GM18507 (cell line): ENCODE data around the gene YY1AP1.
"Not testable (repeated sequence)": the region's sequence is repeated elsewhere in the genome, so short reads cannot be mapped to it uniquely, and the experiment has no call there.

Experiments
- DNase-seq: peaks from one replicate; pipeline ENCODE4 v3.0.0; 2011; ENCODE audit warnings: low read depth; ENCODE audit not compliant: insufficient read length; ENCODE audit errors: extremely low spot score
- FAIRE-seq: peaks from 2 replicates; lab custom pipeline; 2011; peaks lifted over from hg19 to GRCh38; lab: Jason Lieb, UNC

YY1AP1 gene

DNA sequence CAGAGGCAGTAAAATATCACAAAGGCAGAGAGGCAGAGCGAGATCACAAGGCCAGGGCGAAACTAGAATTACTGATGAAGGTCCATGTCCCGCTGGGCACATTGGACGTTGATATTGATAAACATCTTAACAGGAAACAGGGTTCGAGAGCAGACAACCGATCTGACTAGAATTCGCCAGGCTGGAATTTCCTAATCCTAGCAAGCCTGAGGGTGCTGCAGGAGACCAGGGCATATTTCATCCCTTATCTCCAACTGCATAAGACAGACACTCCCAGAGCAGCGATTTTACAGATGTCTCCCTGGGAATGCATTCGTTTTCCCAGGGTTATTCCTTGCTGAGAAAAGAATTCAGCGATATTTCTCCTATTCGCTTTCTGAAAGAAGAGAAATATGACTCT lies 9.0 kb upstream of the YY1AP1 start:
- FAIRE-seq, DNase-seq: not testable (repeated sequence)

DNA sequence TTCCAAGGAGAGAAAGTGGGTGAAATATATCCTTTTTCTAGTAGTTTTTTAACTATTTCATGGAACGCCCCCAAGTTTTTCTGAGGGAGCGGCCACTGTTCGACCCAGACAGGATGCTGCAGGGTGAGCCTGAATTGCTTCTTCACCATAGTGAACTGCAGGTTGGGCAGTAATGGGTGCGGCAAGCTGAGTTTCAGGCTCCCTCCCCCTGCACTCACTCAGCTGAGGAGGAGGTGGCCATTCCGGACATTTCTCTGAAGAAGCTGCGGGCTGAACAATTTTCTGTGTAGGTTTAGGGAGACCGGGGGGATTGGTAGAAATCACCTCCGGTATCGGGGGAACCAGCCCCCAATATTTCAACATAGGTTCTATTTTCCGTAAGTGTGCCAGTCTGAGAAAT lies 8.5 kb upstream of the YY1AP1 start:
- FAIRE-seq (no peak), DNase-seq (no peak)

DNA sequence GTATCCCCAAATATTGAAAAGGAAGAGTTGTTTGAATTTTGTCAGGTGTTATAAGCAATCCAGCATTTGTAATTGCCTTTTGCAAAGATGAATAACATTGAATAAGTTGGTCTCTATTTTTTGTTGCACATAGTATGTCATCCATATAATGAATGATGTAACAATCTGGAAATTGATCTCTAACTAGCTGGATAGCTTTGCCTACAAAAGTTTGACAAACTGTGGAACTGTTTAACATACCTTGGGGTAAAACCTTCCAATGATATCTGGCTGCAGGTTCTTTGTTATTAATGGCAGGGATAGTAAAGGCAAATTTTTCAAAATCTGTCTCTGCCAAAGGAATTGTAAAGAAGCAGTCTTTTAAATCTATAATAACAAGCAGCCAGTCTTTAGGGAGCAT lies 8.0 kb upstream of the YY1AP1 start:
- DNase-seq (no peak), FAIRE-seq (no peak)

DNA sequence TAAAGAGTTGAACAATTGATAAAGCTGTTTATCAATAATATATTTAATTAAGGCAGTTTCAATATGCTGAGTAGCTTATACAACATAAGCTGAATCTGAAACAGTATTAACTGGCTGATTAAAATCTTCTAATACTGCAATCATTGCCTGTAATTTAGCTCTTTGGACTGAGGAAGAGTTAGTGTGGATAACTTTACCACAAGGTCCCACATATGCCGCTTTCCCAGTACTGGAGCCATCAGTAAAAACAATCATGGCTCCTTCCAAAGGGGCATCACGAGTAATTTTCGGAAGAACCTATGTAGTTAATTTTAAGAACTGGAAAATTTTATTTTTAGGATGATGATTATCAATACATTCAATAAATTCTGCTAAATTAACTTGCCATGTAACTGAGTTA lies 7.0 kb upstream of the YY1AP1 start:
- FAIRE-seq: no peak
- DNase-seq: no peak

- FAIRE-seq (no peak), DNase-seq (no peak)
Observed at GRCh38 chr1:155695072-155695471, 6.5 kb upstream of the YY1AP1 start.

DNA sequence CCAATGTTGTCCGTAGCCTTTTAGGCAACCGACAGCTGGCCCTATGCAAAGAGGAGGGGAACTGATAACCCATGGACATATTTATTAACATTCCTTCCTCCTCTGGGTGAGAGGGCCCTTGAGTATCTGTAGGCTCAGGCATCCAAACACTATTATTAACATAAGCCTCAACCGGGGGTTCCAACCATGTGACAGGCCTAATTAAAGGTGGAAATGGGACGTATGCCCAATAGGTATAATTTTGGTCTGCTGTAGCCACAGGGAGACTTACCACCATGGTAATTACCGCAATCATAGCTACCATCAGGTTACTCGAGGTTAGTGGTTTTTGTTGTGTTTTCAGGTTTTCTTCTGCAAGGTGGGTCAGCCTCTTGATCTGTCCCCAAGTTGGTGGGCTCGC lies 5.6 kb upstream of the YY1AP1 start:
- FAIRE-seq: no peak
- no peak for DNase-seq

GRCh38 chr1:155691992-155692528 lies 3.5 kb upstream of the YY1AP1 start:
- no peak for FAIRE-seq

GRCh38 chr1:155689081-155689607 lies 570 bp upstream of the YY1AP1 start, which contains the start of gene DAP3:
Gene DAP3 (plus strand): TSS chr1:155689091. CDS start chr1:155709780, 20,689 bp downstream.
- not testable (repeated sequence) for FAIRE-seq
- peak; percentile 77 for DNase-seq

More at GRCh38 chr1:155691992-155692528, 3.5 kb upstream of the YY1AP1 start:
- no peak for DNase-seq

GRCh38 chr1:155687705-155688323 lies 760 bp downstream of the YY1AP1 start:
- DNase-seq: not testable (repeated sequence)
- FAIRE-seq: peak; percentile 76

DNA sequence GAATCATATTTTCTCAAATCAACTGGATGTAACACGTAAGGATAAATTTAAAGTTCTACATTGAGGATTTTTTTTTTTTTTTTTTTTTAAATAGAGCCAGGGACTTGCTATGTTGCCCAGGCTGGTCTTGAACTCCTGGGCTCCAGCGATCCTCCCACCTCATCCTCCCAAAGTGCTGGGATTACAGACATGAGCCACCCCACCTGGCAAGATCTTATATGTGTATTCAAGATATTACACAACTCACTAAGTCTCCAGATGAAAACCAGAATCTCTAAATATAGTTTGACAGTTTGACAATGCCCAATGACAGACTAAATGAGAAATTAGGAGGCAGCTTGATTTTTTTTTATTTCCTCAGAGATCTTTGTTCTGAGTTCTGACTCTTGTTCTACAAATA lies 6.8 kb downstream of the YY1AP1 start:
- FAIRE-seq: no peak
- DNase-seq: no peak

GRCh38 chr1:155680531-155680930 lies 8.0 kb downstream of the YY1AP1 start:
- FAIRE-seq (no peak), DNase-seq (no peak)

GRCh38 chr1:155678992-155679391 lies 9.6 kb downstream of the YY1AP1 start:
- not testable (repeated sequence) for DNase-seq, FAIRE-seq

- FAIRE-seq: no peak
Observed at GRCh38 chr1:155678027-155678426, 10.5 kb downstream of the YY1AP1 start.

GRCh38 chr1:155673003-155673402 lies 15.6 kb downstream of the YY1AP1 start:
- no peak for FAIRE-seq

More at GRCh38 chr1:155678027-155678426, 10.5 kb downstream of the YY1AP1 start:
- DNase-seq: no peak

DNA sequence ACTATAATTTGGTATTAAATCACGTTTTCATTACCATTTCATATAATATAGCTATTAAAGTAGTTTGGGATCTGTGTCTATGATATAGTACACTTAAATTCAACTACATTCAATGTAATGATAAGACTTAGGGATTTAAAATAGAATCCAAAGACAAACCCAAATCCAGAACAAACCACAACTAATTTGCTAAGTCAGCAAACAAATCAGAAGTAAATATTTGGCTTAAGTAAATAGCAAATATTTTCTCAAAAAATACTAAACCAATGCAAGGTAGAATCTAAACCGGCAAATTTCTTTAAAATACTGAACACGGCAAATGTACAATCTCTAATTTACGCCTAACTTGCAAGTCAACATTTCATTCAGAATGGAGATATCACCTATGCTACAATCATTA lies 16.8 kb downstream of the YY1AP1 start:
- DNase-seq (no peak), FAIRE-seq (no peak)

More at GRCh38 chr1:155673003-155673402, 15.6 kb downstream of the YY1AP1 start:
- DNase-seq: no peak

- no peak for DNase-seq
- FAIRE-seq: no peak
Observed at GRCh38 chr1:155669233-155670162, 19.1 kb downstream of the YY1AP1 start.

DNA sequence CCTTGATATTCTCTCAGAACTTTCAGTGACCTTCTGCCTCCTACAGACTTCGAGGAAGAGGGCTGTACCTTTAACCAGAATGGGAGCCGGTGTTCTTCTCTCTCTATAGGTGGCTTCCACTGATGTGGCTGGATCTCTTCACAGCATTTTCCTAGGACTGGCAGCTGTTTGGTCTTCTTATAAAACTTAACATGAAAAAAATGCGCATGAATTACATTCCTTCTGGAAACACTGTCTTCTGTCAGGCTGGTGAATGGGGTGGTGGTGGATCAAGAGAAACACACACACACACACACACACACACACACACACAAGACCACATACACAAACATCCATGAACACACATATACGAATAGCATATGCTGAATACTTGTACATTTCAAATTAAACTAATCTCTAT lies 27.3 kb downstream of the YY1AP1 start:
- FAIRE-seq, DNase-seq: not testable (repeated sequence)

DNA sequence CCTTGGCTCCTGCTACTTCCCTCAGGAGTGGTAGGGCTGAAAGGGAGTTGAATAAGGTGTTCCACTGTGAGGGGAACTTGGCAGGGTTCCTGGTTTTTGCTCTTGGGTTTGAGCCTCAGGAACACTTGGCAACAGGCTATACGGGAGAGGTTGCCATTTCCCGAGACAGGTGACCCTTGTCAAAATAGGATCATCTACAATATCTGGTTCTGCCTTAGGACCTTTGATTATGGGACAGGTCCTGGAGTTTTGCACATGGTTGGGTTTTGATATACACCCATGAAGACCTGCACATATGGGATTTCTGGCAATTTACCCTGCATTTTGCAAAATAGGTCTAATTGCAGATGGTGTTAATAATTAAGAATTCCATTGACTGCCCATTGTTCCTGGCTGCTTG lies 31.1 kb downstream of the YY1AP1 start:
- FAIRE-seq: no peak
- DNase-seq: no peak

DNA sequence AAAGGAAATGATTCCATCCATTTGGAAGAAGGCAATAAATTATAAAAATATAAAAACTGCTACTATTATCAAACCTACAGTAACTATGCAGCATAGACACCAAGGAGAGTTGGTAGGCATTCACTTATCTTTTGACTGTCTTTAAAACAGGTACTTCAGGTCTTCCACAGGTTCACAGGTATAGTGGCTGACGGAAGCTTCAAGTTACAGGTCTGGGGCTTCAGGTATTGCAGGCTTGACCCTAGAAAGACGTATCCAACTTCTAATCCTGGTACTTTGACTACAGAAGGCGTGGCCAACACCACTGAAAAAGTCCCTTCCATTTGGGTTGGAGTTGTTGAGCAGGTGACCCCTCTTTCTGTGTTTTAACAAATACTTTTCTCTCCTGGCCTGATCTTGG lies 35.6 kb downstream of the YY1AP1 start:
- no peak for FAIRE-seq
- no peak for DNase-seq
